ENCODE results near the gene KDM4B. TPM values are rescaled to one million over a fixed set of nuclear protein-coding genes. Genes with fewer than 3 reads are reported as not detected.

The KDM4B gene
- total RNA-seq, 4 donors from 2014 or later, result 26.0 to 51.2 (median 34.2) TPM

DNA sequence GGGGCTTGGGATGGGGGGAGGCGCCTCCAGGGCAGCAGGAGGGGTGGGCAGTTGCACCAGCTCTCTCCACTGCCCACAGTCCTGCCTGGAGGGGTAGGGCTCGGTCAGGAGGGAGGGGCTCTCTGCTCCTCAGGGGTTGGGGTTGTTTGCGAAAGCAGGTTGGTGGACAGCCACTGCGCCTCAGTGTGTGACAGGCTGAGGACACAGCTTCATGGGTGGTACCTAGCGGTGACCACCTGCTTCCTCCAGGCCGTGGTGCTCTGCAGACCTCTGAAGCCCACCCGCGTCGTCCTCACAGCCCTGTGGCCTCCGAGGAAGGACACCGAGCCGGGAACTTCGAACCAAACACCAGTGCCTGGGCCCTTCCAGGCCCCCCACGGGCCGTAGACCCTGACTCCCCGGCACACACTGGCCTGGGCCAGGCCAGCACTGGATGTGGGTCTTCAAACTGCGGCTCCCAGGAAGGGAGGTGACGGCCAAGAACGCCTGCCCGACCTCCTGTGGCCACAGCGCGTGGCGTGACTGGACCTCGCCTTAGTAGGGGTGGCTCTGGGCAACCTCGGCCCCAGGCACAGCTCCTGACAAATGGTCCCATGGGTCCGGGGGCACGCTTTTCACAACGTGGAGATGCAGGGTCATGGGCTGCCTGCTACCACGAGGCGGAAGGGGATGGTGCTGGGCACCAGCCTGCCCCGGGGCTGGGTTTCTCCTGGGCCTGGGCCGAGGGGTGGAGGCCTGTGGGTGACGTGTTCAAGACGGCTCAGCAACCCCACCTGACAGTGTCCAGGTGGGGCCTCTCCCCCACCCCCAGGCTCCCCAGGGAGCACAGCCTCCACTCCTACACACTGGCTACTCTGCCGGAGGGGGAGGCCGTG, 173.2 kb downstream of the KDM4B start:
- 87% methylated on average over 4 of the region's 36 CpGs for WGBS

DNA sequence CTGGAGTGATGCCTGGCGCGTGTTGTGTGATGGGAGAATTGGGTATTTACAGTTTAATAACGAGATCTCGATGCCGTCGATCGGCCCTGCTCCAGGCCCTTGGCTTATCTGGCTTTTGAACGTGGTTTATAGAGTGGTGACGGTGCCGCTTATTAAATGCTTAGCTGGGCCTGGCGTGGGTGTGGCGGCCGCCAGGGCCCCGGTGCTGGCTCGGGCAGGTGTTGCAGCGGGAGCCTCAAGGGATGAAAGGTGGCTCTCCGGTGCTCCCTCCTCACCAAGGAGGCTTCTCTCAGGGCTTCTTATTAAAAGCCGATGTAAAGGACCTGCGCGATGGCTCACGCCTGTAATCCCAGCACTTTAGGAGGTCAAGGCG, 173.8 kb downstream of the KDM4B start:
- H3K4me3 ChIP-seq, result no peak overlapping the region
- no peaks in the 10 kb centered on the region for H3K27me3 ChIP-seq
- intact Hi-C loops (cut with DNase I), result loop anchor here (10.0 kb wide), 1 partner anchor 88 kb away; no protein-coding TSS in a partner anchor
- TF ChIP-seq, protein P1, sequence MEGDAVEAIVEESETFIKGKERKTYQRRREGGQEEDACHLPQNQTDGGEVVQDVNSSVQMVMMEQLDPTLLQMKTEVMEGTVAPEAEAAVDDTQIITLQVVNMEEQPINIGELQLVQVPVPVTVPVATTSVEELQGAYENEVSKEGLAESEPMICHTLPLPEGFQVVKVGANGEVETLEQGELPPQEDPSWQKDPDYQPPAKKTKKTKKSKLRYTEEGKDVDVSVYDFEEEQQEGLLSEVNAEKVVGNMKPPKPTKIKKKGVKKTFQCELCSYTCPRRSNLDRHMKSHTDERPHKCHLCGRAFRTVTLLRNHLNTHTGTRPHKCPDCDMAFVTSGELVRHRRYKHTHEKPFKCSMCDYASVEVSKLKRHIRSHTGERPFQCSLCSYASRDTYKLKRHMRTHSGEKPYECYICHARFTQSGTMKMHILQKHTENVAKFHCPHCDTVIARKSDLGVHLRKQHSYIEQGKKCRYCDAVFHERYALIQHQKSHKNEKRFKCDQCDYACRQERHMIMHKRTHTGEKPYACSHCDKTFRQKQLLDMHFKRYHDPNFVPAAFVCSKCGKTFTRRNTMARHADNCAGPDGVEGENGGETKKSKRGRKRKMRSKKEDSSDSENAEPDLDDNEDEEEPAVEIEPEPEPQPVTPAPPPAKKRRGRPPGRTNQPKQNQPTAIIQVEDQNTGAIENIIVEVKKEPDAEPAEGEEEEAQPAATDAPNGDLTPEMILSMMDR (IDR thresholded peaks at IDR 0.05), result no peak
- TF ChIP-seq EP300 (IDR thresholded peaks at IDR 0.05) (no peak), POLR2AphosphoS5 (IDR thresholded peaks at IDR 0.05) (no peak), POLR2A (IDR thresholded peaks at IDR 0.05; ENCODE audit: low read depth) (no peak)
- WGBS, result 98% methylated on average over 20 of the region's 22 CpGs
- no peaks in the 10 kb centered on the region for H3K9me3 ChIP-seq
- peaks cover 0 to 5% (median 4%) of the 10 kb centered on the region in 4 donors for H3K4me1 ChIP-seq
- no peak for DNase-seq (ENCODE audit: extremely low spot score)
- peaks cover 50 to 99% (median 86%) of the 10 kb centered on the region in 4 donors for H3K36me3 ChIP-seq
- no peak overlapping the region for H3K27ac ChIP-seq (replicated peaks in 1 of 4)

More for the DNA sequence above, 173.2 kb downstream of the KDM4B start:
- no peaks in the 10 kb centered on the region for H3K9me3 ChIP-seq
- peaks cover 0 to 5% (median 4%) of the 10 kb centered on the region in 4 donors for H3K4me1 ChIP-seq
- H3K4me3 ChIP-seq, result no peak overlapping the region
- H3K27me3 ChIP-seq, result no peaks in the 10 kb centered on the region
- no peak for DNase-seq (ENCODE audit: extremely low spot score)
- intact Hi-C loops (cut with DNase I), result loop anchor here (10.0 kb wide), 1 partner anchor 87 kb away; no protein-coding TSS in a partner anchor
- H3K27ac ChIP-seq (replicated peaks in 1 of 4), result no peak overlapping the region
- H3K36me3 ChIP-seq, result peaks cover 50 to 99% (median 86%) of the 10 kb centered on the region in 4 donors
- TF ChIP-seq, protein P1 (IDR thresholded peaks at IDR 0.05), result no peak
- TF ChIP-seq POLR2AphosphoS5 (IDR thresholded peaks at IDR 0.05), result no peak
- TF ChIP-seq POLR2A (IDR thresholded peaks at IDR 0.05; ENCODE audit: low read depth), result no peak
- TF ChIP-seq EP300 (IDR thresholded peaks at IDR 0.05), result no peak

DNA sequence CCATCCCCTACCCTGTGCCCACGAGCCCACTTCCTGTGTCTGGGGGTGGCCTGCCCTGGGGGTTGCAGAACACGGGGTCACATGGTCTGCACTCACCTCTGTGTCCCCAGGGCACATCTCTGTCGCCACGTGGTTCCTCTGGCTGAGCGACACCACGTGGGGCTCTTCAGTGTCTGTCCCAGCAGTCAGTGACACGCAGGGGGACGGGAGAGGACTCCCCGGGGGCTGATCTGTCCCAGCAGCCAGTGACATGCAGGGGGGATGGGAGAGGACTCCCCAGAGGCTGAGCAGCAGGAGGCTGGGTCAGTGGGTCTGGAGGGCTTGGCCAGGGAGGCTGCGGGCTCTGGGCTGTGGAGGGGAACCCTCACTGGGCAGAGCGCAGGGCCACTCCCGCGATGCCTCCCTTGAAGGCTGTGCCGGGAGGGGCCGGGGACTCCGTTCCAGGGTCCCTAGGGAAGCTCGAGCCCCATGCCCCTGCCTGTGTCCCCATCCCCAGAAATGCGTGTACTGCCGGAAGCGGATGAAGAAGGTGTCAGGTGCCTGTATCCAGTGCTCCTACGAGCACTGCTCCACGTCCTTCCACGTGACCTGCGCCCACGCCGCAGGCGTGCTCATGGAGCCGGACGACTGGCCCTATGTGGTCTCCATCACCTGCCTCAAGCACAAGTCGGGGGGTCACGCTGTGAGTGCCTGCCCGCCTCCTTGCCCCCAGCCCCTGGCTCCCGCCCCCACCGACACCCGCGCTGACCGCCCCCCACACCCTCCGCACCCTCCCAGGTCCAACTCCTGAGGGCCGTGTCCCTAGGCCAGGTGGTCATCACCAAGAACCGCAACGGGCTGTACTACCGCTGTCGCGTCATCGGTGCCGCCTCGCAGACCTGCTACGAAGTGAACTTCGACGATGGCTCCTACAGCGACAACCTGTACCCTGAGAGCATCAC, 174.8 kb downstream of the KDM4B start:
- Histone ChIP-seq H3K27ac (replicated peaks in 1 of 4) (no peak overlapping the region), H3K27me3 (no peaks in the 10 kb centered on the region), H3K4me3 (no peak overlapping the region), H3K36me3 (peaks cover 51 to 99% (median 85%) of the 10 kb centered on the region in 4 donors), H3K9me3 (no peaks in the 10 kb centered on the region), H3K4me1 (peaks cover 0 to 5% (median 4%) of the 10 kb centered on the region in 4 donors)
- intact Hi-C loops (cut with DNase I), result loop anchor here (10.0 kb wide), 1 partner anchor 89 kb away; no protein-coding TSS in a partner anchor
- no peak for DNase-seq (ENCODE audit: extremely low spot score)
- TF ChIP-seq POLR2A (IDR thresholded peaks at IDR 0.05; ENCODE audit: low read depth) (no peak), EP300 (IDR thresholded peaks at IDR 0.05) (no peak), POLR2AphosphoS5 (IDR thresholded peaks at IDR 0.05) (no peak)
- TF ChIP-seq, protein P1 (IDR thresholded peaks at IDR 0.05), result no peak
- WGBS, result 95% methylated on average over 37 of the region's 51 CpGs

DNA sequence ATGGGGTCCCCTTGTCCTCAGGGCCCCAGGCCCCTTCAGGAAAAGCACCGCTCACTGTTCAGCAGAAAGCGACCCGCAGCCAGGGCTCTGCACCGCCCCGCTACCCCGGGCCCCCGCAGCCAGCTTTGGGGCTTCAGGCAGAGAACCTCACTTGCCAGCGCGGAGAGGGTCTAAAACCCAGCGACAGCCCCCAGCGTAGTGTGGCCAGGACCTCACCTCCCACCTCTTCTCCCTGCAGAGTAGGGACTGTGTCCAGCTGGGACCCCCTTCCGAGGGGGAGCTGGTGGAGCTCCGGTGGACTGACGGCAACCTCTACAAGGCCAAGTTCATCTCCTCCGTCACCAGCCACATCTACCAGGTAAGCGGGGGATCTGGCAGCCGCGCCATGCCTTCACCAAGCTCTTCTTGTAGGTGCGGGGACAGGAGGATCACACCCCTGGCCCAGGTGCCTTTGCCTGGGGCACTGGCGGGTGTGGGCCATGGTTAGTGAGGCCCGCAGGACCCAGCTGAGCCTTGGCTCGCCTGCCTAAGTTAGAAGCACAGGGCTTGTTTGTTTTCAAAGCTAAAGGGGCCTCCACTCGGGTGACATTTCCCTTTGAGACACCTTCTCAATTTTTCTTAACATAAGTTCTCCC, 175.7 kb downstream of the KDM4B start:
- H3K4me3 ChIP-seq, result no peak overlapping the region
- intact Hi-C loops (cut with DNase I), result loop anchor here (10.0 kb wide), 1 partner anchor 90 kb away; no protein-coding TSS in a partner anchor
- no peaks in the 10 kb centered on the region for H3K27me3 ChIP-seq

More for the DNA sequence above, 175.7 kb downstream of the KDM4B start:
- H3K36me3 ChIP-seq, result peaks cover 54 to 99% (median 85%) of the 10 kb centered on the region in 4 donors
- H3K27ac ChIP-seq (replicated peaks in 1 of 4), result no peak overlapping the region
- H3K9me3 ChIP-seq, result no peaks in the 10 kb centered on the region
- no peak for TF ChIP-seq EP300 (IDR thresholded peaks at IDR 0.05)
- no peak for TF ChIP-seq POLR2AphosphoS5 (IDR thresholded peaks at IDR 0.05)
- TF ChIP-seq POLR2A (IDR thresholded peaks at IDR 0.05; ENCODE audit: low read depth), result no peak
- TF ChIP-seq, protein P1 (IDR thresholded peaks at IDR 0.05), result no peak
- WGBS, result 95% methylated on average over 18 of the region's 23 CpGs
- no peak for DNase-seq (ENCODE audit: extremely low spot score)
- peaks cover 0 to 5% (median 4%) of the 10 kb centered on the region in 4 donors for H3K4me1 ChIP-seq

Data from esophagus muscularis mucosa (tissue), 4 donors.